ENCODE results near the gene DEDD2.

- TF ChIP-seq POLR2A (IDR thresholded peaks at IDR 0.05; ENCODE audit: low read length), result no peak
- TF ChIP-seq GATA1 (IDR thresholded peaks at IDR 0.05; ENCODE audit: low read depth, low read length), result no peak
Measured at GRCh38 chr19:42170715-42171114, 46.8 kb downstream of the DEDD2 start.

Measured in erythroblast (primary cell).